UCSD-AML1 (cell line): ENCODE results near the gene SPNS3.

Experiments
- DNase-seq: peaks from one replicate; lab custom pipeline; 2025; ENCODE audit not compliant: unreplicated experiment; lab: John Stamatoyannopoulos, UW

Gene SPNS3

GRCh38 chr17:4426499-4427208 is 7.1 kb upstream of the SPNS3 start:
- no peak for DNase-seq

DNA sequence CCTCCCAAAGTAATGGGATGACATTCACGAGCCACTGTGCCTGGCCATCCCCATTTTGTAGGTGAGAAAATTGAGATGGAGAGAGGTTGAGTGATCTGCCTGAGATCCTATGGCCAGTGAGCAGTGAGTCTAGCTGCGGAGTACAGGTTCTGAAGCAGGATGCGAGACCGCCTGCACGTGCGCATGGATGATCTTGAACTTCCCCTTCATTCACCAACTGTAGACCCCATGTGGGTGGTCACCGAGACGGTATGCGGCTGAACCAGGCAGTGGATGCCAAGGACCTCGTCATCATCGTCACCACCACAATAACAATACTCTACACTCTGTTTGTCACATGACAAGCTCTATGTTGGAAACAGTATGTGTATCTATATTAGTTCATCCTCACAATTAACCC is 6.2 kb upstream of the SPNS3 start:
- no peak for DNase-seq

DNA sequence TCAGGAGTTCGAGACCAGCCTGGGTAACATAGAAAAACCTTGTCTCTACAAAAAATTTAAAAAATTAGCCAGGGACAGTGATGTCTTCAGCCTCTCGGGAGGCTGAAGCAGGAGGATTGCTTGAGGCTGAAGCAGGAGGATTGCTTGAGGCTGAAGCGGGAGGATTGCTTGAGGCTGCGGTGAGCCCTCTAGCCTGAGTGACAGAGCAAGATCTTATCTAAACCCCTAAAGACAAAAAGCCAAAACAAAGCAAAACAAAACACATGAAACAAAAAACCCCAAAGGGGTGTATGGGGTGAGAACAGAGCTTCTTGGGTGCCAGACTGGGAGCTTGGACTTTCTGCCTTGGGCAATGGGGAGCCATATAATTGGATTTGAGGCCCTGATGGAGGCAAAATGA is 2.6 kb downstream of the SPNS3 start:
- no peak for DNase-seq

- DNase-seq: peak; percentile 24
Measured at GRCh38 chr17:4436846-4437245, 3.1 kb downstream of the SPNS3 start.

DNA sequence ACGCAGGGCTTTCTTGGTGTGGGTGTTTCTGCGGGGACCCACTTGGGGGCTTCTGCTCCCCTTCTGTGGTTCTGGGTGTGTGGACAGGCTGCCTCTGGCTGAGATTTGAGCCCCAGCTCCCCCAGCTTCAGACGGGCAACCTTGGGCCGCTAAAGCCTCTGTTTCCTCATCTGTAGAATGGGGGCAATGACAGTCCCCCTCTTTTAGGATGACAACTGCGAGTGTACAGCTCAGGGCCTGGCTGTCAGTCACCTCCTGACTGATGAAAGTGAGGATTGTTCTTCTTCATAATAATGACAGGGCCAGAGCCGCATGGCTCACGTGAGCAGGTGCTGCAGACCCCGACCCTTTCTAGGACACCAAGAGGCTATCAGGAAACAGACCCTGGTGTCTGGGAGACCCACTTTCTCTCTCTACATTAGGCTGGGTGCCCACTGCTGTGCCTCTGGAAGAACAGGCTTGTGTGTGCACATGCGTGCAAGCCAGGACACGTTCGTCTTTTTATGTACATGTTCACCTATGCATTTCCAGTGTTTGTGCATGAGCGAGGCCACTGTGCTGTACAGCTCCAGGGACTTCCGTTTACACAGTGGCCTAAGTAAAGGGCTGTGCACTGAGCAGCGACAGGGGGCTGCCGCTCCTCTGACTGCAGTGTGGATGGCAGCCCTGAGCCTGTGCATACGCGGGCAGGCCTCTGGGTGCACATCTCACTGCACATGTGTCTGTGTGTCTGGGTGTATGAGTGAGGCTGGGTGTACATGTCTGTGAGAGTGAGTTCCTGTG is 4.6 kb downstream of the SPNS3 start:
- no peak for DNase-seq

GRCh38 chr17:4440021-4440420 is 6.3 kb downstream of the SPNS3 start:
- no peak for DNase-seq

GRCh38 chr17:4440690-4441686 is 7.2 kb downstream of the SPNS3 start:
- no peak for DNase-seq

GRCh38 chr17:4442582-4442981 is 8.8 kb downstream of the SPNS3 start:
- no peak for DNase-seq

GRCh38 chr17:4443476-4443875 is 9.7 kb downstream of the SPNS3 start:
- no peak for DNase-seq

DNA sequence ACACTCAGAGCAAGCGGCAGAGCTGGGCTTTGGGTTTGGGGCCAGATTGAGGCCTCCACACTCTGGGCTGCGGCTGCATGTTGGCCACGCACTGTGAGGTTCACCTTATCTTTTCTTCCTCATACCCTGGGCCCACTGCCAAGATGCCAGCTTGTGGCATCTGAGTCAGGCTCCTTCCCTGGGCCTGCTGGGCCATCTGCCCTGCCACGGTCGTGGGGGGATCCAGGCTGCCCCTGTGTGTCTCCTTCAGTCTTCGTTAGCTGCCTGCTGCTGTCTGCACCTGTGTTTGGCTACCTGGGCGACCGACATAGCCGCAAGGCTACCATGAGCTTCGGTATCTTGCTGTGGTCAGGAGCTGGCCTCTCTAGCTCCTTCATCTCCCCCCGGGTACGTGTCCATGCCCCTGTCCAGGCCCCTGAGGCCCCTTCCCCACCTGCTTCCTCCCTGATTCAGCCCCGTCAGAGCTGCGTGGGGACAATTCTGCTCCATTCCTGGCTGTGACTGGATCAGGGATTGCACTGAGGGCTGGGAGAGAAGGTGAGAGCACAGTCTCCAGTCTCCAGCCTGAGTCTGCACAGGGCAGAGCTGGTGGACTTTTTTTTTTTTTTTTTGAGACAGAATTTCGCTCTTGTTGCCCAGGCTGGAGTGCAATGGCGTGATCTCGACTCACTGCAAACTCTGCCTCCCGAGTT is 11.2 kb downstream of the SPNS3 start:
- DNase-seq: no peak

DNA sequence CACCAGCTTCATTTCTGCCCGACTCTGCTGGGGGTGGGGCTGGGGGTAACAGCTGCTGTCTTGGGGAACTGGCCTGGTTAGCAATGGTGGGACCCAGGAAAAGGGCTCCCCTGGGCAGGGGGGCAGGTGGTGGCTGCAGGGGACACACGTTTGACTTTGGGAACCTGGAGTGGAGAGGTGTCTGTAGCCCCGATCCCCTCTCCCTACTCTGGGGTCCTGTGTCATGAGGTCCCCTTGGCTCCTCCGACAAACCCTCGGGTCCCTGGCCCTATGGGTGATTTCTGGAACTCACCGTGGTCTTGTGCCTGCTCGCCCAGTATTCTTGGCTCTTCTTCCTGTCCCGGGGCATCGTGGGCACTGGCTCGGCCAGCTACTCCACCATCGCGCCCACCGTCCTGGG is 12.0 kb downstream of the SPNS3 start:
- no peak for DNase-seq

DNA sequence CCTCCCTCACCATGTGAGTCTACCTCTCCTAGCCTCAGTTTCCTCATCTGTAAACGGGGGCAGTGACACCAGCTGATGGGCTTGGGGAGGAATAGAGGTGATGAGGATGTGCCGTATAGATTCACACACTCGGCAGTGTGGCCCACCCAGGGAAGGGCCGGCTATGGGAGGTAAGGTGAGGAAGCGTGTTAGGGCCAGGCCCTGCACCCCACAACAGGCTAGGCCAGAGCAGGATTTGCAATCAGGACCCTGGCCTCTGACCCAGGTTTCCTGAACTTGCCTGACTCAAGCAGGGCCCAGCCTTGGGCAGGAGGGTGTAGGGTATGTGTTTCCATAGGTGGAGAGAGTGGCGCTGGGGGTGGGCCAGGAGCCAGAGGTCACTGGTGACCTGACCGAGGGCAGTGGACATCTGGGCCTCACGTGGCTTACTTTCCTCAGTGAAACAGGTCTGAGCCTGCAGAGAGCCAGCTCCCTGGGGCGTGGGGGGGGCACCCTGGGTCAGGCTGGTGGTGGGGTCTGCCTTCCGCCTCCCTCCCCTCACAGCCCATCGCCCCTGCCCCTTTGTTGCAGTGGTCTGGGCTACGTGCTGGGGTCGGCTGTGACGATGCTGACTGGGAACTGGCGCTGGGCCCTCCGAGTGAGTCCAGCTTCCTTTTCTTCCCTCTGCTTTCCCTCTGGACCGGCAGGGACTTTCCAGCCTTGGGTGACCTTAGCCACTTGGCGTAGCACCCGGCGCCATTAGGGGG is 12.8 kb downstream of the SPNS3 start:
- no peak for DNase-seq

DNA sequence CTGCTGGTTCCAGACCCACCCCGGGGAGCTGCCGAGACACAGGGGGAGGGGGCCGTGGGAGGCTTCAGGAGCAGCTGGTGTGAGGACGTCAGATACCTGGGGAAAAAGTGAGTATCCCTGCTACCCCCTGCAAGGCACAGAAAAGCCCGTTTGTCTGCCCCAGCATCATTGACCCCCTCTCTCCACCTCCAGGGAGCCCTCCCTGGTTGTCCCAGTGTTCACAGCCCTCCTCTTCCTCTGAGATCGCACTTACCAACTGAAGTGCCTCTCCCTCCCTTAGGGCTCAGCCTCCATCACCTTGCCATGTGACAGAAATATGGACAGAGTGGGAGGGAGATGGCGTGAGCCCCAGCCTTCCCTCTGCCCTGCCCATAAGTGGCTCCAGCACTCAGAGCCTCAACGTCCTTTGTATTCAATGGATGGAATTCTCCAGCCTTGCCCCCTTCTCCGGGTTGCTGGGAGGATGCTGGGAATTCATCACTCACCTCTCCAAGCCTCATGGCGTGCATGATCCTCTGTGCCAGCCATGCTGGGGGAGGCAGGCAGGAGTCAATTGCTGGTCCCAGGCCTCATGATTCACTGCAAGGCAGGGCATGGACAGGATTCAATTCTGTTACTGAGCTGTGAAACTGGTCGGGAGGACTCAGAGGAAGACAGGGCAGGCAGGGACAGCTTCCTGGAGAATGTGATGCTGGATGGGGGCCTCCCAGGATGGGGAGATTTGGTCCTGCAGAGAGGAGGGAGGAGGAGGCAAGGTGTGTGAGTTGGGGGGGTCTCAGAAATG is 14.6 kb downstream of the SPNS3 start:
- no peak for DNase-seq

- DNase-seq: peak; percentile 31
Measured at GRCh38 chr17:4449736-4450135, 16.0 kb downstream of the SPNS3 start.

DNA sequence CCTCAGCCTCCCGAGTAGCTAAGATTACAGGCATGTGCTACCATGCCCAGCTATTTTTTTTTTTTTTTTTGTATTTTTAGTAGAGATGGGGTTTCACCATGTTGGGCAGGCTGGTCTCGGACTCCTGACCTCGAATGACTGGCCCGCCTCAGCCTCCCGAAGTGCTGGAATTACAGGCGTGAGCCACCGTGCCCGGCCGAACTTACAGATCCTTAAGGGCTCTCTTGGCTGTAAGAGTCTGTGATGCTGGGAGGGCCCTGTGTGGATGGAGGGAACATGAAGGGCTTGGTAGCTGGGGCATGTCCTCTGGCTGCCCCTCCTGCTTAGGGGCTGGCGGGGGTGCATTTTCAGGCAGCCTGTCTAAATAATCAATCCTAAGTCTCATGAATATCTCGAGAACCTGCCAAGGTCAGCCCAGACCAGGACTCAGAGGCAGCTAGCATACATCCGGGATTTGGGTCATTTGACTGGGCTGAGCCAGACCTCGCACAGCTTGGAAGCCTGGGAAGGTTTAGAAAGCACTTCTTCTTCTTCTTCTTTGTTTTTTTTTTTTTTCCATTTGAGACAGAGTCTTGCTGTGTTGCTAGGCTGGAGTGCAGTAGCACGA is 17.1 kb downstream of the SPNS3 start:
- DNase-seq: no peak

GRCh38 chr17:4453812-4454591 is 20.3 kb downstream of the SPNS3 start:
- no peak for DNase-seq

DNA sequence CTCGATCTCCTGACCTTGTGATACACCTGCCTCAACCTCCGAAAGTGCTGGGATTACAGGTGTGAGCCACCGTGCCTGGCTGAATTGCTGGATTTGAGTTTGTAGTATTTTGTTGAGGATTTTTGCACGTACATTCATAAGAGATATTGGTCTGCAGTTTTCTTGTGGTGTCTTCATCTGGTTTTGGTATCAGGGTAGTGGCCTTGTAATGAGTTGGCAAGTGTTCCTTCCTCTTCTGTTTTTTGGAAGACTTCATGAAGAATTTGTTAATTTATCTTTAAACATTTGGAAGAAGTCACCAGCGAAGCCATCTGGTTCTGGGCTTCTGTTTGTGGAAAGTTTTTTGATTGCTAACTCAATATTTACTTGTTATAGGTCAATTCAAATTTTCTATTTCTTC is 26.9 kb downstream of the SPNS3 start:
- no peak for DNase-seq

DNA sequence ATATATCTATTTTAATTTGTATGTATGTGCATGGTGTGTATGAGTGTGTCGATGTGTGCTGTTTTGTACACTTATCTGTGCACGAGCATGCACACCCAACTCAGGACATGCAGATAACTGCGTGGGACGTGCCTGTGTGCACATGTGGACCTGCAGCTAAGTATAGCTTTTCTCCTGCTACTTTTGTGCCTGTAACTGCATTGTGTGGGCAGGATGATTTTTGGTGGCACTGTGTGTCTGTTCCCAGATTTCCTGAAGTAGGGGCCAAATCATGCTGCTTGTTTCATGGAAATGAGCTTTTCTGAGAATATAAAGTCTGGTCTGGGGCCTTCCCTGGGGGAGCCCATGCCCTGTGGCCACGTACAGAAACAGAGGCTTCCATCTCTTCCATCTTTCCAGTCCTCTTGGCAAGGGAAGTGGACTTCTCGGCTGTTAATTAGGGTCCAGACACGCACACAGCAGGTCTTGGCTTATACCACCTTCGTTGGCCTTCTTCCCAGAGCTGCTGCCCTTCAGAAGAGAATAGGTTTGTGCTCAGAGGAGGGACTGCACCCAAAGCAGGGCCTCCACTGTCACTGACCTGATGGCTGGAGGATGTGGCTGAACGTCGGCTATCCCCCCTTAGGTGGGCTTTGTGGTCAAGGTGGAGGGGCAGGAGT is 30.2 kb downstream of the SPNS3 start:
- DNase-seq: no peak
